ENCODE data around the gene ZNRF1. TPM values are rescaled to one million over a fixed set of nuclear protein-coding genes. Genes with fewer than 3 reads are reported as not detected.
A peak's percentile ranks its signal among the peaks of the same experiment; 100 is the strongest.

ZNRF1 gene
- total and polyA plus RNA-seq, 4 donors, result 7.9 to 10.9 (median 9.2) TPM

DNA sequence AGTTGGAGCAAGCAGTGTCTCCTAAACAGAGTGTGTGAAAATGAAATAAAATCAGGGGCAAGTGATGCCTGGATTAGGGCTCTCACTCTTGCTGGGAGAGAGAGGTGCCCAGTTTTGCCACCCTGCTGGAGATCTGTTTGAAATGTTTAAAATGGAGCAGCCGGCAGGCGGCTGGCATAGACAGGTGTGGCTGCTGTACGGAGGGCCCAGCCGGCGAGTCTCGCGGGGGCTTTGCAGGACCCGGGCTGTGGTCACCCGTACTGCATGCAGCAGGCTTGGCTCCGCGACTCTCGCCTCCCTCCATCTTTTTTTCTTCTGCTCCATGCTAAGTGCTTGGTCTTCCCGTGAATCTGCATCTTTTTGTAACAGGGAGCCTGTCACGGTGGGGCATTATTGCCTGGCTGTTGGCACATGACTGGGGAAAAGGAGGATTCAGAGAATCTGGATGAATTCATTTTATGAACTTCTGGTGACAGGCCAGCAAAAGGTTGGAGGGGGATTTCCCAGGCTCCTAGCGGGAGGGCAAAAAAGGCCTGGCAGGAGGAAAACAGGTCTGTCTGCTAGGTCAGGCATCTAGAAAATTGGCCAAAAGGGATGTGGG is 1.8 kb downstream of the ZNRF1 start:
- no peaks in the 10 kb centered on the region for H3K9me3 ChIP-seq (ENCODE audit: control insufficient read depth in 4 of 4, low read length in 3 of 4)
- H3K4me1 ChIP-seq (ENCODE audit: control insufficient read depth in 4 of 4, insufficient read depth in 4 of 4, low read length in 3 of 4), result peaks cover 5 to 34% (median 23%) of the 10 kb centered on the region in 4 donors
- peak overlapping the region in 1 of 3 donors; percentile 13 for H3K4me3 ChIP-seq (ENCODE audit: low read depth in 1 of 3, low read length in 3 of 3)
- H3K27me3 ChIP-seq (ENCODE audit: control insufficient read depth in 4 of 4, insufficient read depth in 4 of 4, low read length in 3 of 4), result no peaks in the 10 kb centered on the region
- peaks cover 0 to 3% (median 0%) of the 10 kb centered on the region in 4 donors for H3K36me3 ChIP-seq (ENCODE audit: control insufficient read depth in 4 of 4, insufficient read depth in 3 of 4, low read depth in 1 of 4, low read length in 3 of 4)
- H3K27ac ChIP-seq (ENCODE audit: low read depth in 1 of 2, low read length in 2 of 2), result no peak overlapping the region
- no peak overlapping the region for H3K9ac ChIP-seq (ENCODE audit: low read depth in 1 of 2, low read length in 2 of 2)
- WGBS, result 50% methylated on average over 15 of the region's 15 CpGs
- TF ChIP-seq EGR1 (IDR thresholded peaks at IDR 0.05; ENCODE audit: low read depth in 2 of 2), result no peak
- TF ChIP-seq RAD21 (IDR thresholded peaks at IDR 0.05), result no peak
- TF ChIP-seq FOXA1 (IDR thresholded peaks at IDR 0.05), result no peak
- TF ChIP-seq RXRA (IDR thresholded peaks at IDR 0.05), result no peak
- no peak for TF ChIP-seq HNF4A (conservative IDR thresholded peaks at IDR 0.05)
- TF ChIP-seq, protein P1, sequence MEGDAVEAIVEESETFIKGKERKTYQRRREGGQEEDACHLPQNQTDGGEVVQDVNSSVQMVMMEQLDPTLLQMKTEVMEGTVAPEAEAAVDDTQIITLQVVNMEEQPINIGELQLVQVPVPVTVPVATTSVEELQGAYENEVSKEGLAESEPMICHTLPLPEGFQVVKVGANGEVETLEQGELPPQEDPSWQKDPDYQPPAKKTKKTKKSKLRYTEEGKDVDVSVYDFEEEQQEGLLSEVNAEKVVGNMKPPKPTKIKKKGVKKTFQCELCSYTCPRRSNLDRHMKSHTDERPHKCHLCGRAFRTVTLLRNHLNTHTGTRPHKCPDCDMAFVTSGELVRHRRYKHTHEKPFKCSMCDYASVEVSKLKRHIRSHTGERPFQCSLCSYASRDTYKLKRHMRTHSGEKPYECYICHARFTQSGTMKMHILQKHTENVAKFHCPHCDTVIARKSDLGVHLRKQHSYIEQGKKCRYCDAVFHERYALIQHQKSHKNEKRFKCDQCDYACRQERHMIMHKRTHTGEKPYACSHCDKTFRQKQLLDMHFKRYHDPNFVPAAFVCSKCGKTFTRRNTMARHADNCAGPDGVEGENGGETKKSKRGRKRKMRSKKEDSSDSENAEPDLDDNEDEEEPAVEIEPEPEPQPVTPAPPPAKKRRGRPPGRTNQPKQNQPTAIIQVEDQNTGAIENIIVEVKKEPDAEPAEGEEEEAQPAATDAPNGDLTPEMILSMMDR (IDR thresholded peaks at IDR 0.05; ENCODE audit: low read depth, low read length, missing input control), result no peak
- no peak for TF ChIP-seq MAX (IDR thresholded peaks at IDR 0.05)
- TF ChIP-seq TAF1 (conservative IDR thresholded peaks at IDR 0.05), result no peak
- no peak for TF ChIP-seq FOXA2 (IDR thresholded peaks at IDR 0.05)
- no peak for TF ChIP-seq ATF3 (IDR thresholded peaks at IDR 0.05)
- no peak for TF ChIP-seq SP1 (IDR thresholded peaks at IDR 0.05)
- TF ChIP-seq JUND (IDR thresholded peaks at IDR 0.05), result no peak
- TF ChIP-seq NR2F2 (IDR thresholded peaks at IDR 0.05), result no peak
- no peak for DNase-seq (ENCODE audit: low spot score)

DNA sequence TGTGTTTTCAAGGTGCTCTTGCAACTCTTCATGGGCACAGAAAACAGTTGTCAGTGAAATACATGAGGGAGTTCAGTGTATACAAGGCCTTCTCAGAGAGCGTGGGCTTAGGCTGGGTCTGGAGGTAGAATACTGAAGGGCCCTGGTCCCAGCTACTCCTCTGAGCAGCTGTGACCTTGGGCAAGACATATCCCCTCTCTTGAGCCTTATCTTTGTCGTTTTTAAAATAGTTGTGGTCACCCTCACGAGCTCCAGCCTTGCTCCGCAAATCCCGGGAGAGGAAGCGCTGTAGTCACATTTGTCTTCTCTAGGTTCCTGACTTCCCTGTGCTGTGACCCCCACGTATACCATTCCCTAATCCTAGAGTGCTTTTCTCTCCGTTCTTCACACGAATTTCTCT is 3.6 kb downstream of the ZNRF1 start:
- Histone ChIP-seq H3K36me3 (ENCODE audit: control insufficient read depth in 4 of 4, insufficient read depth in 3 of 4, low read depth in 1 of 4, low read length in 3 of 4) (peaks cover 0 to 3% (median 0%) of the 10 kb centered on the region in 4 donors), H3K9ac (ENCODE audit: low read depth in 1 of 2, low read length in 2 of 2) (no peak overlapping the region), H3K4me3 (ENCODE audit: low read depth in 1 of 3, low read length in 3 of 3) (no peak overlapping the region), H3K9me3 (ENCODE audit: control insufficient read depth in 4 of 4, low read length in 3 of 4) (no peaks in the 10 kb centered on the region), H3K4me1 (ENCODE audit: control insufficient read depth in 4 of 4, insufficient read depth in 4 of 4, low read length in 3 of 4) (peaks cover 5 to 28% (median 19%) of the 10 kb centered on the region in 4 donors), H3K27me3 (ENCODE audit: control insufficient read depth in 4 of 4, insufficient read depth in 4 of 4, low read length in 3 of 4) (no peaks in the 10 kb centered on the region), H3K27ac (ENCODE audit: low read depth in 1 of 2, low read length in 2 of 2) (no peak overlapping the region)
- no peak for TF ChIP-seq FOXA1 (IDR thresholded peaks at IDR 0.05)
- no peak for TF ChIP-seq HNF4A (conservative IDR thresholded peaks at IDR 0.05)
- no peak for TF ChIP-seq TAF1 (conservative IDR thresholded peaks at IDR 0.05)
- no peak for TF ChIP-seq RXRA (IDR thresholded peaks at IDR 0.05)
- TF ChIP-seq NR2F2 (IDR thresholded peaks at IDR 0.05), result no peak
- TF ChIP-seq GABPA (IDR thresholded peaks at IDR 0.05 in 1 of 2, conservative IDR thresholded peaks at IDR 0.05 in 1 of 2), result no peak
- no peak for TF ChIP-seq FOXA2 (IDR thresholded peaks at IDR 0.05)
- no peak for TF ChIP-seq YY1 (IDR thresholded peaks at IDR 0.05)
- TF ChIP-seq, protein P1 (IDR thresholded peaks at IDR 0.05; ENCODE audit: low read depth, low read length, missing input control), result no peak
- 73% methylated on average over 9 of the region's 9 CpGs for WGBS
- DNase-seq (ENCODE audit: low spot score), result no peak
